ENCODE results near the gene RPL22. TPM values are rescaled to one million over a fixed set of nuclear protein-coding genes. Genes with fewer than 3 reads are reported as not detected.

Gene RPL22
- 334 TPM for polyA plus RNA-seq (2013, experiment 1 of 2; ENCODE audit: insufficient read length)
- polyA plus RNA-seq (2013, experiment 2 of 2; ENCODE audit: insufficient read length), result 297 TPM

- peak; percentile 100 for DNase-seq
These were observed at the start of gene RPL22 for GRCh38 chr1:6199298-6200187. TSS of gene RPL22 (minus strand) at chr1:6199595. CDS start at chr1:6199573, 22 bp downstream.

- DNase-seq, result no peak
These were observed 48.9 kb upstream of the RPL22 start for GRCh38 chr1:6248161-6248776.

GRCh38 chr1:6247651-6248050, 48.3 kb upstream of the RPL22 start:
- DNase-seq, result no peak

- peak; percentile 75 for DNase-seq
These were observed 47.4 kb upstream of the RPL22 start for GRCh38 chr1:6246497-6247467.

- peak; percentile 15 for DNase-seq
These were observed 46.6 kb upstream of the RPL22 start for GRCh38 chr1:6245869-6246496.

- DNase-seq, result peak; percentile 81
These were observed 45.9 kb upstream of the RPL22 start for GRCh38 chr1:6245086-6245868.

GRCh38 chr1:6244401-6245049, 45.1 kb upstream of the RPL22 start:
- no peak for DNase-seq

- DNase-seq, result no peak
These were observed 44.6 kb upstream of the RPL22 start, which contains the start of gene HES3 for GRCh38 chr1:6243993-6244392. TSS of gene HES3 (plus strand) at chr1:6244179. CDS start at chr1:6244366, 187 bp downstream.

- no peak for DNase-seq
These were observed 43.8 kb upstream of the RPL22 start for GRCh38 chr1:6243053-6243834.

GRCh38 chr1:6241887-6242740, 42.7 kb upstream of the RPL22 start:
- no peak for DNase-seq

- DNase-seq, result no peak
These were observed 41.9 kb upstream of the RPL22 start for GRCh38 chr1:6241107-6241886.

- DNase-seq, result peak; percentile 47
These were observed 40.8 kb upstream of the RPL22 start for GRCh38 chr1:6239950-6240768.

GRCh38 chr1:6239213-6239752, 39.9 kb upstream of the RPL22 start:
- no peak for DNase-seq

- DNase-seq, result no peak
These were observed 37.7 kb upstream of the RPL22 start for GRCh38 chr1:6237093-6237492.

- DNase-seq, result no peak
These were observed 35.9 kb upstream of the RPL22 start for GRCh38 chr1:6235296-6235677.

- peak; percentile 27 for DNase-seq
These were observed 35.3 kb upstream of the RPL22 start for GRCh38 chr1:6234502-6235295.

All from fibroblast of skin of scalp (primary cell).